NCI-H2171 treated with DMSO at 0.1 percent for 48 hours (cell line): Measurements from ENCODE around the gene SMNDC1.
"Not testable (repeated sequence)": the region's sequence is repeated elsewhere in the genome, so short reads cannot be mapped to it uniquely, and the experiment has no call there.

Experiments used
- DNase-seq: peaks from one replicate; lab custom pipeline; 2025; lab: John Stamatoyannopoulos, UW

The SMNDC1 gene

GRCh38 chr10:110279407-110279986, 25.2 kb downstream of the SMNDC1 start:
- peak; percentile 57 for DNase-seq

- DNase-seq, result no peak
Measured at GRCh38 chr10:110278562-110279406, 25.9 kb downstream of the SMNDC1 start.

GRCh38 chr10:110277591-110277990, 27.1 kb downstream of the SMNDC1 start:
- no peak for DNase-seq

- DNase-seq, result no peak
Measured at GRCh38 chr10:110276603-110277002, 28.1 kb downstream of the SMNDC1 start.

- DNase-seq, result peak; percentile 90
Measured at GRCh38 chr10:110275128-110275729, 29.5 kb downstream of the SMNDC1 start.

- peak; percentile 62 for DNase-seq
Measured at GRCh38 chr10:110274647-110275046, 30.1 kb downstream of the SMNDC1 start.

- peak; percentile 34 for DNase-seq
Measured at GRCh38 chr10:110274072-110274627, 30.6 kb downstream of the SMNDC1 start.

GRCh38 chr10:110273474-110273873, 31.2 kb downstream of the SMNDC1 start:
- peak; percentile 56 for DNase-seq

- DNase-seq, result not testable (repeated sequence)
Measured at GRCh38 chr10:110272995-110273394, 31.7 kb downstream of the SMNDC1 start.

GRCh38 chr10:110269374-110270318, 35.1 kb downstream of the SMNDC1 start:
- DNase-seq, result peak; percentile 36

- DNase-seq, result peak; percentile 50
Measured at GRCh38 chr10:110268971-110269370, 35.7 kb downstream of the SMNDC1 start.

GRCh38 chr10:110268442-110268841, 36.3 kb downstream of the SMNDC1 start:
- DNase-seq, result peak; percentile 41

- no peak for DNase-seq
Measured at GRCh38 chr10:110267276-110267675, 37.4 kb downstream of the SMNDC1 start.

GRCh38 chr10:110265573-110266193, 39.0 kb downstream of the SMNDC1 start:
- DNase-seq, result no peak

GRCh38 chr10:110263164-110263563, 41.6 kb downstream of the SMNDC1 start:
- DNase-seq, result no peak

GRCh38 chr10:110260746-110261477, 43.8 kb downstream of the SMNDC1 start:
- no peak for DNase-seq

GRCh38 chr10:110259317-110259716, 45.4 kb downstream of the SMNDC1 start:
- DNase-seq, result no peak

GRCh38 chr10:110258542-110258941, 46.2 kb downstream of the SMNDC1 start:
- no peak for DNase-seq

- DNase-seq, result no peak
Measured at GRCh38 chr10:110254467-110254866, 50.3 kb downstream of the SMNDC1 start.

GRCh38 chr10:110252151-110252550, 52.6 kb downstream of the SMNDC1 start:
- DNase-seq, result no peak
